Activated T-helper 1 cell treated with Interleukin-2 at 50 U/mL for 16 hours (primary cell): ENCODE data around the gene KCNH2.
A peak's percentile ranks its signal among the peaks of the same experiment; 100 is the strongest.

ENCODE experiments used
- DNase-seq: peaks from one replicate; pipeline ENCODE4 v3.0.0-alpha.2; 2020; ENCODE audit warnings: low read depth

KCNH2 gene

GRCh38 chr7:150974468-150975391 is 3.4 kb downstream of the KCNH2 start:
- peak; percentile 76 for DNase-seq

GRCh38 chr7:150973571-150974451 is 4.3 kb downstream of the KCNH2 start:
- peak; percentile 29 for DNase-seq

DNA sequence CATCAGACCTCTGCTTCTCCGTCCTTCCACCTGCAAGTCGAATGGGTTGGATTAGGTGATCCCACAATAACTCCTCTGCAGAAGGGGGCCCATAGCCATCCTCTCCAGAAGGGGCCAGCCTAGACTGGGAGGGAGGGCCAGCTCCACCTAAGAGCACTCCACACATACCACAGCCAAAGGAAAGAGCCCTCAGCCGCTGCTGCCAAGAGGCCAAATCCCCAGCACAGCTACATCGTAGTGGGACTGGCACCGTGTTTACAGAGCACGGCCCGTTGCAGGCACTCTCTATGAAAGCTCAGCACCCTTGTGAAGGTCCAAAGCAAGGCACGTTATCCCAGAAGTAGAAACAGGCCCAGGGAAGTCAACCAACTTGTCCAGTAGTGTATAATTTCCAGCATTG is 5.4 kb downstream of the KCNH2 start:
- DNase-seq, result no peak

GRCh38 chr7:150972023-150972468 is 6.1 kb downstream of the KCNH2 start:
- DNase-seq, result no peak

DNA sequence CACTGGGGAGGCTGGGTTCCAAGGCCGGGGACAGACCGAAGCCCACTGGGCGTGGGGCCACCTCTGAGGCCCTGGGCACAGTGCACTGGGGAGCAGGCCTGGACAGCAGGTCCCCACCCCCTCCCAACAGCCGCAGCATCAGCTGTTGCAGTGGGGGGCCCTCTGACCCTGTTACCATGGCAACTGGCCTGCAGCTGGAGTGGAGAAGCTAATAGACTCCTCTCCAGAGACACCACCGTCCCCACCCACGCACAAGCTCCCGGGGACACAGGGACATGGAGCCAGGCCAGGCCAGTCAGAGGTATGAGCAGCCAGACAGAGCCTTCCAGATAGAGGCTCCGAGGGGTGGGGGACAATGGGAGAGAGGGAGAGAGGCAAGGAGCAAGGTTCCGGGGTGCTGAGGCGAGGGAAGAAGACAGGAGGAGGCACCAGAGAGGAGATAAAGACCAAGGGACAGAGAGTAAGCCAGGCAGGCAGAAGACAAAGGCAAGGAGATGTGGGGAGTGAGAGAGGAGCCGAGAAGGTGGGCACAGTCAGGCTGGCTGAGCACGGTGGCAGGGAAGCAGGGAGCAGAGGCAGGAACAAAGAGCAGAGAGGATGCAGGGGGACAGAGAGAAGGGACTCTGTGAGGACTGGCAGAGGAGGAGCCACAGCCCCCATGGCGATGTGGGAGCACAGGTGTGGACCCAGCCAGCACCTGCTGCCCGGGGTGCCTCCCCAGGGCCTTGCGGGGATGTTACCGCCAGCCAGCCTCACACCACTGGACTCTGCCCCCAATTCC is 6.7 kb downstream of the KCNH2 start:
- no peak for DNase-seq

GRCh38 chr7:150970424-150970823 is 7.7 kb downstream of the KCNH2 start:
- no peak for DNase-seq

DNA sequence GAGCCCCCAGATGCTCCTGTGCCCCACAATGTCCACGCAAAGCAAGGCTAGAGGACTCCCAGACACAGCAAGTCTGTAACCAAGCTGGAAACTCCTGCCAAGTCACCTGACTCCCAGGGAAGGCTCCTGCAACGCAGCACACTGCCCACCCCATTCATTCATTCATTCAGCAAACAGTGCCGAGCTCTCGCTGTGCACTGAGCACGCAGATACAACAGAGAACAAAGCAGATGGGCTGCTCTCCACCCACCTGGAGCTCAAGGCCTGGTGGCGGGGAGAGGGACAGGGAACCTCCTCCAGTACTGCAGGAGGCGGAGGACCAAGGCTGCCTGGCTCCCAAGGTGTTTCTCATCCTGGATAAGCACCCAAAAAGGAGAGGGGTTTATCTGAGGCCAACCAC is 8.6 kb downstream of the KCNH2 start:
- no peak for DNase-seq

GRCh38 chr7:150968734-150969372 is 9.3 kb downstream of the KCNH2 start:
- DNase-seq, result no peak

GRCh38 chr7:150968056-150968733 is 9.9 kb downstream of the KCNH2 start:
- DNase-seq, result no peak

GRCh38 chr7:150967349-150967748 is 10.8 kb downstream of the KCNH2 start:
- DNase-seq, result no peak

DNA sequence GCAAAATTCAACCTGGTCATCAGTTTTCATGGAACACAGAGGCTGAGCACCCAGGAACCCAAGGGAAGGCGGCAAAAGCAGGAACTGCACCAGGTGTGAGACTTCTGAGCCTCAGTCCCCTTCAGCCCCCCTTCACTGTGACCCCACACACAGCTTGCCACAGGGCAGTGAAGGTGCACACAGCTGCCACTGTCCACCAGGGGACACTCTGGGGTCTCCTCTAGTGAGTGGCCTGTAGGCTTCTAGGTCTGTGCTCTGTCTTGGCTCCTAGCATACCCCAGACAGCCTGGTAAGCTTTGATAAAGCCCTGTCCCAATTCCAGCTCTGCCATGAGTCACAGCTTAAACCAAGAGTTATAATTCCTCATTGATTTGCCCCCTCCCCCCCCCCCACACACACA is 12.1 kb downstream of the KCNH2 start:
- DNase-seq, result no peak

- no peak for DNase-seq
Measured at GRCh38 chr7:150965273-150965830, 12.8 kb downstream of the KCNH2 start.

GRCh38 chr7:150964593-150965111 is 13.5 kb downstream of the KCNH2 start:
- DNase-seq, result no peak

DNA sequence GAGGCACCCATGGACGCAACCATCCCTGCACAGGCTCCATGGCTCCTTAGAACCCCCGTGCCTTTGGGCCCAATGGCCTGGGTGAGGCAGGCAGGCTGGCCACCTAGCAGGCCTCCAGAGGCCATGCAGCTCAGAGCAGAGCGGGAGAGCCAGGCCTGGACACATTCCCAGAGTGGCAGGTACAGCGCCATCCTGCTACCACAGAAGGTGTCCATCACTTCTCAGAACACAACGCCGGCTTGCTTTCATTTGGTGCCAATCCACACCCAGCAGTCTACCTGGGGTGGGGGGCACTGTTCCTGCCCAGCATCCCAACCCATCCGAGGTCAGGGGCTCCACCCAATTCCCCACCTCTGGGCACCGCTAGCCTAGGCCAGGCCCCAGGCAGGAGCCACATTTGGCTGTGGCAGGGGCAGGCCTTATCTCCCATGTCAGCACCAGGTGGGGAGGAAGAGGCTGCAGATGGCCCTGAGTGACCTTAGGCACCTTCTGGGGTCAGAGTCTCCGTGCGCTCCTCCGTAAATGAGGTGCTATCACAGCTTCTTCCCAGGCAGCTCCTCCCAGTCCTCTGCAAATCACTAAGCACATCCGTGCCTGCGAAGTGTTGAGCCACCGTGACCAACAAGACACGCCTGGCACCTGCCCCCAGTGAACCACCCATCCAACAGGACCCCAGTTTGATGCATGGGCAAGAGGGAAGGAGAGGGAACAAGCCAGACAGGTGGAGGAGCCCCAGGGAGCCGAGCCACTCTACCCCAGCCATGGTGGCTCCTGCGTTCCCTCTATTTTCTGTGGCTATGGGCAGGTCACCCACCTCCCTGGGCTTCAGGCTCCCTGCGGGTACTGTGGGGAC is 14.2 kb downstream of the KCNH2 start:
- DNase-seq, result no peak

- no peak for DNase-seq
Measured at GRCh38 chr7:150962553-150963399, 15.3 kb downstream of the KCNH2 start.

DNA sequence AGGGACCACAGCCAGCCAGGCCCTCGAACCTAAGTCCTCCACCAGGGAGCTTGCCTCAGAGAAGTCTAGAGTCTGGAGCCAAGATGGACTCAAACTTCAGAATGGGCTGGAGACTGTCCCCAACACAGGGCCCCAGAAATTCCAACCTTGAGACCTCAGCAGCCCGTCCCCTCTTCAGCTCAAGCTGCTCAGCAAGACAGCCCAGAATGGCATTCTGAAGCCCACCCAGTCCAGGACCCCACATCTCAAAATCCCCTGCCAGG is 15.9 kb downstream of the KCNH2 start:
- no peak for DNase-seq

DNA sequence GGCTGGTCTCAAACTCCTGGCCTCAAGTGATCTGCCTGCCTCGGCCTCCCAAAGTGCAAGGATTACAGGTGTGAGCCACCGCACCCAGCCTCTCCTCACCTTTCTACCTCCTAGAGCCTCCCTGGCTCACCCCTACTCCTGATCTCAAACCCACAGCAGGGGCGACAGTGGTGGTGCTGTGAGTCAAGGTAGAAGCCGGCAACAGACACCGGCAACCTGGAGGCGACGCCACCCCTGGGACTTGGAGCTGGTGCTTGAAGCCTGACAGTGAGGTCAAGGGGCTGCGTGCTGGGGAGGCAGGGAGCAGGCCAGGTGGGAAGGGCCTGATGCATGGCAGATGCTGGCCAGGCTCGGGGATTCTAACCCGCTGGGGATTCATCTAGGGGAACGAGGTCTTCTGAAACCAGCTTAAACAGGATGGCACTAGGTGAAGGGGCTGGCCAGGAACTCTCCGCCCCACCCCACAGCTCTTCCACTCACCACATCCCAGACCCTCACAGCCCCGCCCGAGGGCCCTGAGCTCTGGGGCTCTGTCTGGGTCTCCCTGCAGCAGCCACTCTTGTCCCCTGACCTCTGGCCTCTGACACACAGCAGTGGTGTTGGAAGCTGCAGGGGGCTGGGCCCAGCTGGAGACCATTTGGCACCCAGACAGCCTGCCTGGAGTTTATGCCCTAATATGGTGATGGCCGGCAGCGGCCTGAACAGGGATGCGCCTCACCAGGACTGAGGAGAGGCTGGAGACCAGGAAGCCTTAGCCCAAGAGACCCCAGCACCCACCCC is 16.4 kb downstream of the KCNH2 start:
- no peak for DNase-seq
